MCF 10A (cell line): Measurements from ENCODE around the gene RPP21. TPM values are rescaled to one million over a fixed set of nuclear protein-coding genes. Genes with fewer than 3 reads are reported as not detected.

Experiments
- BruUV-seq: library from RNA; stranded (reverse); fragments of 400-500 nt; replicated peaks from 2 replicates; lab custom pipeline; 2021; lab: Mats Ljungman, UMichigan
- CTCF ChIA-PET: fragments of 300-600 bp; sonication (Branson Sonifier 250); formaldehyde crosslinking; extraction: SDS; loops from one replicate; lab custom pipeline; 2021; ENCODE audit warnings: antibody characterized with exemption, inconsistent platforms; lab: Yijun Ruan, JAX
- POLR2A ChIA-PET: fragments of 300-600, 350-650 bp; sonication (Branson Sonifier 250); formaldehyde crosslinking; extraction: SDS; loops from one replicate; lab custom pipeline; 2020; ENCODE audit warnings: antibody characterized with exemption, inconsistent platforms; lab: Yijun Ruan, JAX
- DNase-seq: peaks from one replicate; pipeline ENCODE4 v3.0.0-alpha.2; 2018; ENCODE audit not compliant: unreplicated experiment
- H3K27ac Mint-ChIP-seq: one replicate; pipeline ENCODE4 v1.8.0; 2022; ENCODE audit warnings: mild to moderate bottlenecking, low read depth, mixed read lengths; ENCODE audit not compliant: unreplicated experiment
- H3K27me3 Mint-ChIP-seq: one replicate; pipeline ENCODE4 v1.8.0; 2022; ENCODE audit warnings: mixed read lengths; ENCODE audit not compliant: insufficient read depth, unreplicated experiment
- H3K36me3 Mint-ChIP-seq: one replicate; pipeline ENCODE4 v1.8.0; 2022; ENCODE audit warnings: mild to moderate bottlenecking, moderate library complexity, mixed read lengths; ENCODE audit not compliant: insufficient read depth, unreplicated experiment
- H3K4me1 Mint-ChIP-seq: one replicate; pipeline ENCODE4 v1.8.0; 2022; ENCODE audit warnings: mixed read lengths; ENCODE audit not compliant: insufficient read depth, unreplicated experiment
- H3K4me3 Mint-ChIP-seq: one replicate; pipeline ENCODE4 v1.8.0; 2022; ENCODE audit warnings: mild to moderate bottlenecking, moderate library complexity, mixed read lengths; ENCODE audit not compliant: unreplicated experiment
- H3K9me3 Mint-ChIP-seq: one replicate; pipeline ENCODE4 v1.8.0; 2022; ENCODE audit warnings: mixed read lengths; ENCODE audit not compliant: unreplicated experiment
- CTCF ChIP-seq: fragments of 200-600 bp; IDR thresholded peaks from one replicate; pipeline ENCODE4 v1.8.0; 2022; ENCODE audit warnings: antibody characterized with exemption, mild to moderate bottlenecking; ENCODE audit not compliant: unreplicated experiment
- intact Hi-C: fragments of 100-400 bp; cut with micrococcal nuclease; formaldehyde crosslinking; loops from 2 replicates; pipeline ENCODE4 v1.14.1; 2022
- total RNA-seq: library from RNA; stranded (reverse); gene quantifications from 2 replicates; pipeline ENCODE4 v1.2.3, GENCODE V29; 2022

The RPP21 gene
- total RNA-seq, 1 experiment from 2014 or later: 74.1 TPM

GRCh38 chr6:30325150-30325872 lies 19.6 kb upstream of the RPP21 start:
- intact Hi-C loops: no loop called here
- ChIA-PET CTCF (interaction anchor here (0.5 to 1.5 kb wide), 5 partner anchors 8 to 111 kb away, joined by 3 to 5 read pairs (median 3); no protein-coding TSS in a partner anchor), POLR2A (interaction anchor here (0.6 to 4.3 kb wide), 17 partner anchors 8 to 801 kb away, joined by 3 to 59 read pairs (median 6); partner anchors contain the start of genes PPP1R11 and TRIM26)
- peak overlapping the region; percentile 98 for H3K27ac Mint-ChIP-seq
- TSS peak; percentile 51 for BruUV-seq
- peak overlapping the region; percentile 90 for H3K4me3 Mint-ChIP-seq
- H3K4me1 Mint-ChIP-seq: peaks cover 41% of the 10 kb centered on the region
- H3K27me3 Mint-ChIP-seq: no peaks in the 10 kb centered on the region
- peak; percentile 66 for DNase-seq
- peaks cover 27% of the 10 kb centered on the region for H3K36me3 Mint-ChIP-seq
- no peaks in the 10 kb centered on the region for H3K9me3 Mint-ChIP-seq
- no peak for TF ChIP-seq CTCF

GRCh38 chr6:30325873-30326525 lies 19.0 kb upstream of the RPP21 start:
- Mint-ChIP-seq H3K4me1 (peaks cover 35% of the 10 kb centered on the region), H3K27me3 (no peaks in the 10 kb centered on the region), H3K27ac (peak overlapping the region; percentile 98), H3K9me3 (no peaks in the 10 kb centered on the region), H3K4me3 (peak overlapping the region; percentile 90), H3K36me3 (peaks cover 33% of the 10 kb centered on the region)
- ChIA-PET CTCF (interaction anchor here (0.5 to 1.5 kb wide), 7 partner anchors 9 to 250 kb away, joined by 3 to 5 read pairs (median 3); no protein-coding TSS in a partner anchor), POLR2A (interaction anchor here (0.6 to 4.3 kb wide), 30 partner anchors 9 to 801 kb away, joined by 3 to 59 read pairs (median 5); partner anchors contain the start of genes POLR1H, PPP1R11, RPP21 and TRIM26)
- TF ChIP-seq CTCF: no peak
- DNase-seq: no peak
- intact Hi-C loops: loop anchor here (2.0 kb wide), 2 partner anchors 107 to 223 kb away; no protein-coding TSS in a partner anchor
- BruUV-seq: no TSS peak

- TF ChIP-seq CTCF: no peak
- CTCF ChIA-PET: interaction anchor here (0.5 to 1.5 kb wide), 6 partner anchors 24 to 251 kb away, joined by 3 to 5 read pairs (median 3); no protein-coding TSS in a partner anchor
- H3K27ac Mint-ChIP-seq: peak within 1 kb of the TSS; percentile 98
- H3K36me3 Mint-ChIP-seq: peaks cover 40% of the 10 kb centered on the region
- DNase-seq: peak; percentile 81
- POLR2A ChIA-PET: interaction anchor here (0.6 to 4.3 kb wide), 29 partner anchors 9 to 556 kb away, joined by 3 to 59 read pairs (median 5); partner anchors contain the start of genes POLR1H, PPP1R11, RPP21 and TRIM26
- H3K4me1 Mint-ChIP-seq: peaks cover 30% of the 10 kb centered on the region
- intact Hi-C loops: loop anchor here (2.0 kb wide), 2 partner anchors 108 to 224 kb away; no protein-coding TSS in a partner anchor
- peak within 1 kb of the TSS; percentile 90 for H3K4me3 Mint-ChIP-seq
- H3K27me3 Mint-ChIP-seq: no peaks in the 10 kb centered on the region
- no TSS peak for BruUV-seq
- no peaks in the 10 kb centered on the region for H3K9me3 Mint-ChIP-seq
These were observed 18.3 kb upstream of the RPP21 start, which contains the start of gene TRIM39 for GRCh38 chr6:30326526-30327231. Gene TRIM39 (plus strand): TSS chr6:30326927. CDS start chr6:30329318, 2,391 bp downstream.
